Activated B cell treated with CpG ODN at 0.5 μM for 24 hours (primary cell): Measurements from ENCODE around the gene CARNS1. TPM values are rescaled to one million over a fixed set of nuclear protein-coding genes. Genes with fewer than 3 reads are reported as not detected.

Experiments used
- ATAC-seq: fragments of 200-7000 bp; cut with Tn5 transposase; one replicate; pipeline ENCODE4 v1.10.0; 2021; ENCODE audit warnings: low read depth, mild to moderate bottlenecking, moderate library complexity
- CTCF ChIA-PET: fragments of 350-600 bp; sonication (Branson Sonifier 250); formaldehyde crosslinking; loops from one replicate; lab custom pipeline; 2021; ENCODE audit warnings: antibody characterized with exemption; lab: Charles Lee
- POLR2A ChIA-PET: fragments of 350-600 bp; sonication (Branson Sonifier 250); formaldehyde crosslinking; loops from one replicate; lab custom pipeline; 2021; ENCODE audit warnings: antibody characterized with exemption; lab: Charles Lee
- DNase-seq: peaks from one replicate; pipeline ENCODE4 v3.0.0; 2022
- H3K27ac Mint-ChIP-seq: one replicate; pipeline ENCODE4 v1.8.0; 2020; ENCODE audit warnings: mixed read lengths
- H3K27me3 Mint-ChIP-seq: one replicate; pipeline ENCODE4 v1.8.0; 2021; ENCODE audit warnings: mixed read lengths
- H3K36me3 Mint-ChIP-seq: one replicate; pipeline ENCODE4 v1.8.0; 2021; ENCODE audit warnings: low read depth, mixed read lengths
- H3K4me1 Mint-ChIP-seq: one replicate; pipeline ENCODE4 v1.8.0; 2021; ENCODE audit warnings: mixed read lengths
- H3K4me3 Mint-ChIP-seq: one replicate; pipeline ENCODE4 v1.8.0; 2020; ENCODE audit warnings: mild to moderate bottlenecking, mixed read lengths
- H3K9me3 Mint-ChIP-seq: one replicate; pipeline ENCODE4 v1.8.0; 2020; ENCODE audit warnings: mixed read lengths
- intact Hi-C: fragments of 100-400 bp; cut with micrococcal nuclease; formaldehyde crosslinking; loops from one replicate; pipeline ENCODE4 v1.15.1; 2024
- total RNA-seq: library from RNA; stranded (reverse); gene quantifications from 2 replicates; pipeline ENCODE4 v1.2.3, GENCODE V29; 2022
- TF ChIP-seq, protein P1 (sequence below): fragments of 200-600 bp; IDR thresholded peaks from one replicate; pipeline ENCODE4 v1.8.0; 2022; ENCODE audit warnings: antibody characterized with exemption, mild to moderate bottlenecking

The CARNS1 gene
- total RNA-seq, 1 donor from 2014 or later: 6.3 TPM

DNA sequence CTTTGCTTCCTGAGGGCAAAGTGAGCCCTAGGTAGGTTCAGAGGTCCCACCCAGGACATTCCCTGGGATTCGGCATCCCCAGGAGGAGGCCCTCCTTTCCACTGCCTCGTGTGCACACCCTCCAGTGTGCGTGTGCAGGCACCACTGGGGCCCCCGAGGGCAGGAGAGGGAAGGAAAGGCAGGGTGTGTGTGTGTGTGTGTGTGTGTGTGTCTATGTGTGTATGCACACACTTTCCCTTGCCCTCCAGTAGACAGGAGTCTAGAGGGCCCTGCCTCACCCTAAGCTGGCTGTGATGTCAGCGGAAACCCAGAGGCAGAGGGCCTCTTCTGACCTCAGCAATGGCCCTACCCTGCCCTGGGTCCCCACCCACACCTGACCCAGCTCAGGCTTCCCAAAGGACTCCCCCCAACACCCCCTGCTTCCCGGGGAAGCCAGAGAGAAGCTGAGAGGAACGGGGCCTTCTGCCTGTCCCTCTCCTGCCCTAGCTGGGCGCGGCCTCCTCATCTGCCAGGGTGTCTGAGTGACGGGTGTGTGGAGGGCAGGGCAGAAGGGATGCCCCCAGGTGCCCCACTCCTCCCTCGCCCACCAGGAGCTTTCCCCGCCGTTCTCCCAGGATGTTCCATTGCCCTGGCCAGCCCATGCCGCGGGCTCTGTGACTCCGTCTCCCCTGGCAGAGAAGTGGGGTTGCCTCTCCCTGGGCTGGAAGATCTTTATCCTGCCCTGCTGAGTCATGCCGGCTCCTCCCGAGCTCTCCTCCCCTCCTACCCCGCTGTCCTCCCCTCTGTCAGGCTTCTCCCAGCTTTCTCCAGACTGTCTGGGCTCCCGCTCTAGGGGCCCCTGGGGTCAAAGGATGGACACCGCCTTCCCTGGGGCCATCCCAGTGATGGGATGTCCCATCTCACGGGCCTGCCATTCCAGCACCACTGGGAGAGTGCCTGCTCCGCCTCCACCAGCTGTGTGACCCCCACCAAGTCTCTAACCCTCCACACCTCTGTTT is 36.1 kb upstream of the CARNS1 start:
- peak overlapping the region; percentile 46 for H3K27ac Mint-ChIP-seq
- ChIA-PET POLR2A (interaction anchor here (0.6 to 26.4 kb wide), 6 partner anchors 13 to 62 kb away, joined by 3 to 1307 read pairs (median 5); partner anchors contain the start of genes CLCF1, POLD4 and RAD9A), CTCF (interaction anchor here (2.6 to 22.6 kb wide), 5 partner anchors 8 to 59 kb away, joined by 19 to 735 read pairs (median 73); partner anchors contain the start of genes CLCF1 and POLD4)
- peaks cover 43% of the 10 kb centered on the region for H3K4me1 Mint-ChIP-seq
- no peak for DNase-seq
- no peaks in the 10 kb centered on the region for H3K9me3 Mint-ChIP-seq
- TF ChIP-seq, protein P1, sequence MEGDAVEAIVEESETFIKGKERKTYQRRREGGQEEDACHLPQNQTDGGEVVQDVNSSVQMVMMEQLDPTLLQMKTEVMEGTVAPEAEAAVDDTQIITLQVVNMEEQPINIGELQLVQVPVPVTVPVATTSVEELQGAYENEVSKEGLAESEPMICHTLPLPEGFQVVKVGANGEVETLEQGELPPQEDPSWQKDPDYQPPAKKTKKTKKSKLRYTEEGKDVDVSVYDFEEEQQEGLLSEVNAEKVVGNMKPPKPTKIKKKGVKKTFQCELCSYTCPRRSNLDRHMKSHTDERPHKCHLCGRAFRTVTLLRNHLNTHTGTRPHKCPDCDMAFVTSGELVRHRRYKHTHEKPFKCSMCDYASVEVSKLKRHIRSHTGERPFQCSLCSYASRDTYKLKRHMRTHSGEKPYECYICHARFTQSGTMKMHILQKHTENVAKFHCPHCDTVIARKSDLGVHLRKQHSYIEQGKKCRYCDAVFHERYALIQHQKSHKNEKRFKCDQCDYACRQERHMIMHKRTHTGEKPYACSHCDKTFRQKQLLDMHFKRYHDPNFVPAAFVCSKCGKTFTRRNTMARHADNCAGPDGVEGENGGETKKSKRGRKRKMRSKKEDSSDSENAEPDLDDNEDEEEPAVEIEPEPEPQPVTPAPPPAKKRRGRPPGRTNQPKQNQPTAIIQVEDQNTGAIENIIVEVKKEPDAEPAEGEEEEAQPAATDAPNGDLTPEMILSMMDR: no peak
- intact Hi-C loops: no loop called here
- H3K36me3 Mint-ChIP-seq: no peaks in the 10 kb centered on the region
- ATAC-seq: no peak
- no peak overlapping the region for H3K4me3 Mint-ChIP-seq
- no peaks in the 10 kb centered on the region for H3K27me3 Mint-ChIP-seq

DNA sequence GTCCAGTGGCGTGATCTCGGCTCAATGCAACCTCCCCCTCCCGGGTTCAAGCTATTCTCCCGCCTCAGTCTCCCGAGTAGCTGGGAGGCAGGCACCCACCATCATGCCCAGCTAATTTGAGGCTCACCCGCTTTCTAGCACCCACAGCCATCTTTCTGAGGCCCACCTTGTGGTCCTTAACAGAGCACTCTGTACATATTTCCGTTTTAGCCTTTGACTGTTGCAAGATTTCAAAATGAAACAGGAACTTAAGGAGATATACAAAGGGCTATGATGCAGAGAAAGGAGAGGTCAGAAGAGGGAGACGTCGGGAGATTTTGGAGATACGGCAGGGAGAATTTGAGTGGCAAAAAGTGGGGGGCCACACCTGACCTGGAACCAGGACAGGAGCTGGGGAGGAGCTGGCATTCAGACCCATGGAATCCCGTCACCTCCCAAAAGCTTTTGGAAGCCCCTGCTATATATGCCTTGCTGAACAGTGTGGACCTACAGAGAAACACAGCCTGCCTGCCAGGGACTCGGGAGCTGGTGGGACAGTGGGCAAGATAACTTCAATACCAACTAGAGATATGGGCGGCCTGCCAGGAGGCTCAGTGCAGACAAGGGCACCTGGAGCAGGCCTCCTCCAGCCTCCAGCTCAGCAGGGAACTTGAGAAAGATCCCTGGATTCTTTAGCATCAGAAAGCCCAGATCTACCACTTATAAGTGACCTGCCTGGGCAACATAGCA is 34.1 kb upstream of the CARNS1 start:
- DNase-seq (no peak), ATAC-seq (peak; percentile 80)
- Mint-ChIP-seq H3K9me3 (no peaks in the 10 kb centered on the region), H3K27ac (peak overlapping the region; percentile 95), H3K27me3 (no peaks in the 10 kb centered on the region), H3K36me3 (no peaks in the 10 kb centered on the region), H3K4me1 (peaks cover 32% of the 10 kb centered on the region), H3K4me3 (peak overlapping the region; percentile 55)
- ChIA-PET CTCF (interaction anchor here (1.0 to 22.6 kb wide), 23 partner anchors 9 to 394 kb away, joined by 3 to 735 read pairs (median 7); partner anchors contain the start of genes ANKRD13D, CLCF1, GRK2 and POLD4), POLR2A (interaction anchor here (0.7 to 26.4 kb wide), 22 partner anchors 11 to 765 kb away, joined by 3 to 1307 read pairs (median 5); partner anchors contain the start of genes AIP, ANKRD13D, CLCF1 and GRK2)
- intact Hi-C loops: loop anchor here (1.0 kb wide), 1 partner anchor 113 kb away; no protein-coding TSS in a partner anchor
- TF ChIP-seq, protein P1: no peak

DNA sequence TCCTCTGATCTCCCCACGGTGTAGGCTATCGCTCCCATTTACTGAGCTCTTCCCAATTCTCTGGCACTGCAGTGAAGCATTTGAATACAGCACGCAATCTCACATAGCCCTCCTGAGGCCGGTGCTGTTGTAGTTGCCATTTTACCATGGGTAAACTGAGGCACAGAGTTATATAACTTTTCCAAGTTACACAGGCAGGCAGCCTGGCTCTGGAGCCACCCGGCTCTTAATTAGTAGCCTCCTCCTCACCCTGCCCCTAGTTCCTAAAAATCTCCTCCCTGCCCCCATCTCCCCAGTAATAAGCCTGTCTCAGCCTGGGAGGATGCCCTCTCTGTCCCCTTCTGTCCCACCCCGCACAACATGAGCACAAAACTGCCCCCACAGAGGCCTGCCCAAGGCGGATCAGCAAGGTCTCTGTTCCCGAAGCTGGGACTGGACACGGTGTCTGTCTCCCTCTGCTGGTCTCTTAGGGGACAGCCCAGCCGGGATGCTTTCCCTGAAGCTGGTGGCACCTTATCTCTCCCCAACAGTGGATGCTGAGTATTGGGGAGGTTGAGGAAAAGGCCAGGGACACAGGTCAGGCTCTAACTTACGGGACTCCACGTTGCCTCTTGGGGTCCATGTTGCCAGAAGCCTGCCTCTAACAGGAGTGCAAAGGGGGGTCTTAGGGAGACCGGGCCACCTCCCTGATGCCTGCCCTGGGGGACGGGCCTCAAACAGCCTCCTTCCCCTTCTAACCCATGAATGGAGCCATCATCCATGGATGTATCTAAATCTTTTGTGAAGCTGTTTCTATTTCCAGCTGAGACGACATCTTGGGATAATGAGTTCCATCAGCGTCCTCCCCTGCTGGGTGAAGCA is 33.0 kb upstream of the CARNS1 start:
- ATAC-seq (peak; percentile 80), DNase-seq (peak; percentile 75)
- Mint-ChIP-seq H3K4me3 (peak overlapping the region; percentile 70), H3K27ac (peak overlapping the region; percentile 90), H3K9me3 (no peaks in the 10 kb centered on the region), H3K27me3 (no peaks in the 10 kb centered on the region), H3K36me3 (no peaks in the 10 kb centered on the region), H3K4me1 (peaks cover 31% of the 10 kb centered on the region)
- TF ChIP-seq, protein P1: peak; percentile 47
- CTCF ChIA-PET: interaction anchor here (0.6 to 22.6 kb wide), 32 partner anchors 8 to 542 kb away, joined by 3 to 735 read pairs (median 6); partner anchors contain the start of genes ANKRD13D, CLCF1, GRK2 and POLD4
- POLR2A ChIA-PET: interaction anchor here (0.6 to 26.4 kb wide), 22 partner anchors 9 to 1241 kb away, joined by 3 to 1307 read pairs (median 7); partner anchors contain the start of genes AIP, ANKRD13D, CLCF1 and GRK2
- intact Hi-C loops: loop anchor here (1.0 kb wide), 7 partner anchors 8 to 301 kb away; partner anchors contain the start of gene POLD4

DNA sequence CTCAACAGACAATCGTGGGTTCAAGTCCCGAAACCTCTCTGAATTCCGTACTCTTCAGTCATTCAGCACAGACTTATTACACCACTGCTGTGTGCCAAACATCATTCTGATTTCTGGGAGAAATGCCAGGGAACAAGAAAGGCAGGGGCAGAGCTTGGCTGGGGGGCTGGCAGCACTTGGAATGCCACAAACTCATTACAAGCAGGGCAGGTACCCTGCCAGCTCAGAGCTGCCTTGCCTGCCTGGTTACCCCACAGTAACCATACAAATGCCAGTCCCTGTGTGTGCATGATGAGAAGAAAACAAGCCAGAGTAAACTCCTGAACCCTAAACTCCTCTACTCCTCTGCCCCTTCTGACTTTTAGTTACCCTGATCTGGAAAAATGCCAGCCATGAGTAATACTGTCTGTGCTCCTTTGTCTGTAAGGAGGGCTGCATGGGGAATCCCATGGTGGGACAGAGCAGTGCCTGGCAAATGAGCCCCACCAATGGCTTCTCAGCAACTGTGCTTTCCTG is 30.6 kb upstream of the CARNS1 start:
- no peak overlapping the region for H3K27ac Mint-ChIP-seq
- intact Hi-C loops: no loop called here
- ChIA-PET CTCF (interaction anchor here (1.0 to 22.6 kb wide), 3 partner anchors 32 to 120 kb away, joined by 3 to 735 read pairs (median 200); partner anchors contain the start of gene POLD4), POLR2A (interaction anchor here (1.6 to 26.4 kb wide), 3 partner anchors 23 to 115 kb away, joined by 4 to 1307 read pairs (median 65); partner anchors contain the start of genes CLCF1 and POLD4)
- no peak for ATAC-seq
- no peak for DNase-seq
- H3K27me3 Mint-ChIP-seq: no peaks in the 10 kb centered on the region
- no peak overlapping the region for H3K4me3 Mint-ChIP-seq
- TF ChIP-seq, protein P1: no peak
- peaks cover 34% of the 10 kb centered on the region for H3K4me1 Mint-ChIP-seq
- no peaks in the 10 kb centered on the region for H3K36me3 Mint-ChIP-seq
- no peaks in the 10 kb centered on the region for H3K9me3 Mint-ChIP-seq
